ENCODE measurements around the gene HSPB3. TPM values are rescaled to one million over a fixed set of nuclear protein-coding genes. Genes with fewer than 3 reads are reported as not detected.
A peak's percentile ranks its signal among the peaks of the same experiment; 100 is the strongest.
"Not testable (repeated sequence)": the region's sequence is repeated elsewhere in the genome, so short reads cannot be mapped to it uniquely, and the experiment has no call there.

Gene HSPB3
- total RNA-seq, 1 donor from 2014 or later, result not detected

GRCh38 chr5:54419573-54420423 lies 35.7 kb upstream of the HSPB3 start:
- H3K27ac Mint-ChIP-seq (ENCODE audit: unreplicated experiment), result peak overlapping the region; percentile 41
- DNase-seq; H3K36me3 Mint-ChIP-seq (ENCODE audit: unreplicated experiment); H3K9me3 Mint-ChIP-seq (ENCODE audit: unreplicated experiment); H3K4me1 Mint-ChIP-seq (ENCODE audit: low read depth, unreplicated experiment); H3K27me3 Mint-ChIP-seq (ENCODE audit: unreplicated experiment); H3K4me3 Mint-ChIP-seq (ENCODE audit: unreplicated experiment): not testable (repeated sequence)
- peak; percentile 90 for TF ChIP-seq CTCF (IDR thresholded peaks at IDR 0.05; ENCODE audit: partially characterized antibody, unreplicated experiment)

GRCh38 chr5:54420511-54420910 lies 35.0 kb upstream of the HSPB3 start:
- H3K36me3 Mint-ChIP-seq (ENCODE audit: unreplicated experiment); H3K27me3 Mint-ChIP-seq (ENCODE audit: unreplicated experiment); H3K4me3 Mint-ChIP-seq (ENCODE audit: unreplicated experiment); H3K27ac Mint-ChIP-seq (ENCODE audit: unreplicated experiment); H3K9me3 Mint-ChIP-seq (ENCODE audit: unreplicated experiment); DNase-seq; H3K4me1 Mint-ChIP-seq (ENCODE audit: low read depth, unreplicated experiment): not testable (repeated sequence)

GRCh38 chr5:54421976-54422375 lies 33.5 kb upstream of the HSPB3 start:
- no peak overlapping the region for H3K27ac Mint-ChIP-seq (ENCODE audit: unreplicated experiment)
- H3K9me3 Mint-ChIP-seq (ENCODE audit: unreplicated experiment), result no peaks in the 10 kb centered on the region
- no peaks in the 10 kb centered on the region for H3K27me3 Mint-ChIP-seq (ENCODE audit: unreplicated experiment)
- no peak overlapping the region for H3K4me3 Mint-ChIP-seq (ENCODE audit: unreplicated experiment)
- TF ChIP-seq CTCF (IDR thresholded peaks at IDR 0.05; ENCODE audit: partially characterized antibody, unreplicated experiment), result no peak
- DNase-seq, result no peak
- peaks cover 4% of the 10 kb centered on the region for H3K4me1 Mint-ChIP-seq (ENCODE audit: low read depth, unreplicated experiment)
- no peaks in the 10 kb centered on the region for H3K36me3 Mint-ChIP-seq (ENCODE audit: unreplicated experiment)

GRCh38 chr5:54425258-54425657 lies 30.2 kb upstream of the HSPB3 start:
- Mint-ChIP-seq H3K36me3 (ENCODE audit: unreplicated experiment) (no peaks in the 10 kb centered on the region), H3K9me3 (ENCODE audit: unreplicated experiment) (no peaks in the 10 kb centered on the region), H3K27ac (ENCODE audit: unreplicated experiment) (no peak overlapping the region), H3K27me3 (ENCODE audit: unreplicated experiment) (no peaks in the 10 kb centered on the region), H3K4me1 (ENCODE audit: low read depth, unreplicated experiment) (peaks cover 4% of the 10 kb centered on the region), H3K4me3 (ENCODE audit: unreplicated experiment) (no peak overlapping the region)
- DNase-seq, result no peak
- TF ChIP-seq CTCF (IDR thresholded peaks at IDR 0.05; ENCODE audit: partially characterized antibody, unreplicated experiment), result no peak

- Mint-ChIP-seq H3K4me3 (ENCODE audit: unreplicated experiment) (no peak overlapping the region), H3K36me3 (ENCODE audit: unreplicated experiment) (no peaks in the 10 kb centered on the region), H3K9me3 (ENCODE audit: unreplicated experiment) (no peaks in the 10 kb centered on the region), H3K27ac (ENCODE audit: unreplicated experiment) (no peak overlapping the region), H3K4me1 (ENCODE audit: low read depth, unreplicated experiment) (peaks cover 4% of the 10 kb centered on the region), H3K27me3 (ENCODE audit: unreplicated experiment) (peaks cover 2% of the 10 kb centered on the region)
- no peak for TF ChIP-seq CTCF (IDR thresholded peaks at IDR 0.05; ENCODE audit: partially characterized antibody, unreplicated experiment)
- DNase-seq, result no peak
Measured at GRCh38 chr5:54426209-54426608, 29.3 kb upstream of the HSPB3 start.

GRCh38 chr5:54434650-54435049 lies 20.8 kb upstream of the HSPB3 start:
- not testable (repeated sequence) for H3K27me3 Mint-ChIP-seq (ENCODE audit: unreplicated experiment); DNase-seq; H3K9me3 Mint-ChIP-seq (ENCODE audit: unreplicated experiment); H3K4me3 Mint-ChIP-seq (ENCODE audit: unreplicated experiment); H3K4me1 Mint-ChIP-seq (ENCODE audit: low read depth, unreplicated experiment); H3K36me3 Mint-ChIP-seq (ENCODE audit: unreplicated experiment); H3K27ac Mint-ChIP-seq (ENCODE audit: unreplicated experiment)

All from glutamatergic neuron (in vitro differentiated cells).